Esophagus mucosa (tissue), 1 donor: ENCODE data around the gene PRAMEF15. TPM values are rescaled to one million over a fixed set of nuclear protein-coding genes. Genes with fewer than 3 reads are reported as not detected.
"Not testable (repeated sequence)": the region's sequence is repeated elsewhere in the genome, so short reads cannot be mapped to it uniquely, and the experiment has no call there.

ENCODE experiments used
- ATAC-seq: fragments of 200-7000 bp; cut with Tn5 transposase; one replicate; pipeline ENCODE4 v1.9.1; 2020
- total RNA-seq: library from RNA; stranded (reverse); gene quantifications from one replicate; pipeline ENCODE4 v1.2.4, GENCODE V29; 2023
- donor health status: DM: yes; HTN: yes; CAD: no.

The PRAMEF15 gene
- not detected for total RNA-seq

DNA sequence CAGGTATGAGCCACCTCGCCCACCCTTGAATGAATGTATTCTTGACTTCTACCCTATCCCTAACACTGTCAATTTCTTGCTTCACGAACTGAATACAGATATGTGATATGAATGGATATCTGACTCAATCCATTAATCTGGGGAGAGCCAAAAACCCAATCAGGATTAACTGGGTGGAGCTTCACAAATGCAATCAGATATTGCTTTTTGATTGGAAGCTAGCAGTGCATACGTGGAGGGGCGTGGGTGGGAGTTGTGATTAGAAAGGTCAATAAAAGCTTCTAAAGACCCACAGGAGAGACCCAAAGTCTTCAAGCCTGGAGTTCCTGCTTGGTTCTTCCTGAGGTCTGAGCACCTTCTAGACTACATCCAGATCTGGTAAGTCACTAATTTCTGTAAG, at the start of gene PRAMEF15:
TSS of gene PRAMEF15 (plus strand) at position 301 of the 400 bp plus-strand sequence. CDS start 2,827 bp downstream, outside the sequence.
- ATAC-seq: not testable (repeated sequence)

DNA sequence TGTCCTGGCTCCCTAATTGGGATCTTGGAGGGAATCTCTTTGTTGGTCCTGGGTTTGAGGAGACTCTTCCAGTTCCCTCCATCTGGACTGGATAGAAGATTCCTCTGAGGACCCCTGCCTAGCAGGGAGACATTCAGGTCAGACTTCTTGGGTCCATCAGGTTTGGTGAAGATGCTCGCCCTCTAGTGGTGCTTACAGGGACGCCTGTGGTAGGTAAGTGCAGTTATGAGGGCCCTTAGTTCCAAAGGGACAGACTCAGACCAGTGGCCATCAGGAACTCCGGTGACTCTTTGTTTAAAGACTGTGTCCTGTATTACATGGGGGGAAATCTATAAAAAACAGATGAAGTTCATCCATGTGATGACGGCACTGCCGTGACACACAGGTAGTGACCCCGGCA, 38.4 kb upstream of the PRAMEF15 start:
- ATAC-seq: not testable (repeated sequence)

DNA sequence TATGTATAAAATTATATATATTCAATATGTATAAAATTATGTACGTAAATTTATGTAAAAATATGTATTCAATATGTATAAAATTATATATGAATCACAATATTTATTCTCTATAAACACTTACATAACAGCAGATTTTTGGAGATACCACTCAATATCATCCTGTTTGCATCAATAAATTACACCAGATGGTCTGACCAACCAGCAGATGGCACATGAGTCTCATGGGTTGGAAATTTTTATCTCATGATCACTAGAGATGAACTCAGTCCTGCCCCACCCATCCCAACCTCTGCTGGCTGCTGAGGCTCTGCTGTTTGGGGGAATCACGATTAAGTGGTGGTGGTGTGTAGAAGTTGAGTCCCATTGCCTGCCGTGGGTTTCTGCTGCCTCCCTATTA, 35.8 kb upstream of the PRAMEF15 start:
- peak; percentile 42 for ATAC-seq

DNA sequence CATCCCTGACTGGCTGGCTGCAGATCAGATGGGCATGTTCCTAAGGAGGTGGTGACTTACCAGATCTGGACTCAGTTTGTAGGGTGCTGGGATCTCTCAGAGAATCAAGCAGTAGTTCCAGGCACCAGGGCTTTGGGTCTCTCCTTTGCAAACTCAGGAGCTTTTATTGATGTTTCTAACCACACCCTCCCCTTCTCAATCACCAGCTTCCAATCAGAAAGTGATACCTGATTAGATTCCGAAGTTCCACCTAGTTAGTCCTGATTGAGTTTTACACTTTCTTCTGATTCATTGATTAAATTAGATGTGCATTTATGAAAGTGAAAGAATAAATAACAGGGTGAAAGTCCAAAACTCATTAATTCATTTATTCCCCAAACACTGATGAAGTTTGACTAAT, 30.3 kb upstream of the PRAMEF15 start, which contains the start of gene PRAMEF8:
TSS of gene PRAMEF8 (minus strand) at position 101 of the 400 bp plus-strand sequence. CDS start 1,046 bp downstream, outside the sequence.
- ATAC-seq: not testable (repeated sequence)

DNA sequence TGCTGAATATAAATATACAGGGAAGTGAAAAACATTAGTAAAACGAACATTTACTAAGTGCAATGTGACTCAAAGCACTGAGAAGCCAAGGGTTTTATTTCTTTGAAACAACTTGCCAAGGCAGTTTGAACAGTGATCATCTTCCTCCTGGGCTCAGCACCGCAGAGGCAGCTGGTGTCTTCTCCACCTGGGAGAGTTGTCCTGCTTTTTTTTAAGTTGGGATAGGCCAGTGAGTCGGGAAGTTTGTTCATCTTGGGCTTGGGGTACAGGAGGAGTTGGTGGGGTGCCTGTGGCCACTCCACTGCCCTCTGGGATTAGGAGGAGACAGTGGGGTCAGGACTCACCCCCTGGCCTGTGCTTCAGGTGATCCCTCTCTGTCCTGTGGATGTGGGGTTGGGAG, 26.4 kb upstream of the PRAMEF15 start:
- ATAC-seq: not testable (repeated sequence)

GRCh38 chr1:13297216-13297931, 18.0 kb upstream of the PRAMEF15 start:
- ATAC-seq: peak; percentile 93

DNA sequence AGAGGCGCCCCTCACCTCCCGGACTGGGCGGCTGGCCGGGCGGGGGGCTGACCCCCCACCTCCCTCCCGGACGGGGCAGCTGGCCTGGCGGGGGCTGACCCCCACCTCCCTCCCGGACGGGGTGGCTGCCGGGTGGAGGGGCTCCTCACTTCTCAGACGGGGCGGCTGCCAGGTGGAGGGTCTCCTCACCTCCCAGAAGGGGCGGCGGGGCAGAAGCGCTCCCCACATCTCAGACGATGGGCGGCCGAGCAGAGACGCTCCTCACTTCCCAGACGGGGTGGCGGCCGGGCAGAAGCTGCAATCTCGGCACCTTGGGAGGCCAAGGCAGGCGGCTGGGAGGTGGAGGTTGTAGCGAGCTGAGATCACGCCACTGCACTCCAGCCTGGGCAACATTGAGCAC, 16.7 kb upstream of the PRAMEF15 start:
- not testable (repeated sequence) for ATAC-seq

DNA sequence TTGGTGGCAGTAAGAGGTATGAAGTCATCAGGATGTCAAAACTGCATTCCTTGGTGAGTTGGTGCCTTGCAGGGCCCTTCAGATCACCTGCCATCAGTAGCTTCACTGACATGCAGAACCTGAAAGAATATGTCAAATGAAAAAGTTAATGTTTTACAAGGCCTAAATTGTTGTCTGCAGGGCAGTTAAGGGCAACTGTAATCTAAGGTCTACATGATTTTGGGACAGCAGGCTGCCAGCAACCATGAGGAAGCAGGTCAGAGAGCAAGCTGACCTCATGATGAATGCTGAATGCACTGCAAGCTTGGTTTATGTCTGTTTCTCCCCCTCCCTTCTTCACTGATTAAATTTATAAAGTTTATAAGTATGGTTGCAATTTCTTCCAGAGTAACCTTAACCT, 13.2 kb upstream of the PRAMEF15 start:
- ATAC-seq: not testable (repeated sequence)

DNA sequence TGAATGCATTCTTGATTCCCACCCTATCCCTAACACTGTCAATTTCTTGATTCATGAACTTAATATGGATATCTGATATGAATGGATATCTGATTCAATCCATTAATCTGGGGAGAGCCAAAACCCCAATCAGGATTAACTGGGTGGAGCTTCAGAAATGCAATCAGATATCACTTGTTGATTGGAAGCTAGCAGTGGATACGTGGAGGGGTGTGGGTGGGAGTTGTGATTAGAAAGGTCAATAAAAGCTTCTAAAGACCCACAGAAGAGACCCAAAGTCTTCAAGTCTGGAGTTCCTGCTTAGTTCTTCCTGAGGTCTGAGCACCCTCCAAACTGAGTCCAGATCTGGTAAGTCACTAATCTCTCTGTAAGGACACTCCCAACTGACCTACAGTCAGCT, 12.1 kb upstream of the PRAMEF15 start, which contains the start of gene PRAMEF33:
TSS of gene PRAMEF33 (plus strand) at position 301 of the 400 bp plus-strand sequence. CDS start 2,416 bp downstream, outside the sequence.
- ATAC-seq: not testable (repeated sequence)

DNA sequence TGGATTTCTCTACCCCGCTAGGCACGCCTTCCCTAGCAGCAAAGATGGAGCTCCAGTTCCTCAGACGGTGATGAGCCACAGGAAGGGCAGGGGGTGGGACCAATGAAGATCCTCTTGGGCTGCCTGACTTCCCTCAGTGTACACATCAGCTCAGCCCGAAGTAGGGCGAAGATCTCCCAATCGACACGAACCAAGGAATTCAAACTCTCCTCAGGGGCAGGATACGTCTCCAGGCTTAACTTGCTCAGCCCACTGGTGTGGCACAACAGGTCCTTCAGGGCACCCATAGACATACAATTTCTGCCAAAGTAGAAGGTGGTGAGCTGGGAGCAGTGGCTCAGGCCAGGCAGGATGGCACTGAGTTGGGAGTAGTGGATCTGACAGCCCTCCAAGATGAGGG, 27.1 kb downstream of the PRAMEF15 start:
- not testable (repeated sequence) for ATAC-seq

- ATAC-seq: not testable (repeated sequence)
These were observed 31.7 kb downstream of the PRAMEF15 start, which contains the start of gene PRAMEF14 for GRCh38 chr1:13347034-13347433. PRAMEF14 (minus strand) TSS chr1:13347134; CDS start chr1:13345314, 1,820 bp downstream.

- ATAC-seq: not testable (repeated sequence)
These were observed 38.1 kb downstream of the PRAMEF15 start for GRCh38 chr1:13353476-13353875.

DNA sequence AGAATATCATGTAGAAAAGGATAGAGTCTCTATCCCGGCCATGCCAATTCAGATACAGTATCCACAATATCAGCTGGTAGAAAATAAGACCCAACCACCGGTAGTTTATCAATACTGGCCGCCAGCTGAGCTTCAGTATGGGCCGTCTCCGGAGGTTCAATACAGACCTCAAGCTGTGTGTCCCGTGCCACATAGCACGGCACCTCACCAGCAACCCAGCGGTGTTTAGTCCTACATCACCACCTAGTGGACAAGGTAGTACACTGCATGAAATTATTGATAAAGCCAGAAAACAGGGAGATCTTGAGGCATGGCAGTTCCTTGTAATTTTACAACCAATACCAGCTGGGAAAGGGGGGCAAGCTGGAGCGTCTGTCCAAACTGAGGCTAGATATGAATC, 39.1 kb downstream of the PRAMEF15 start:
- not testable (repeated sequence) for ATAC-seq

DNA sequence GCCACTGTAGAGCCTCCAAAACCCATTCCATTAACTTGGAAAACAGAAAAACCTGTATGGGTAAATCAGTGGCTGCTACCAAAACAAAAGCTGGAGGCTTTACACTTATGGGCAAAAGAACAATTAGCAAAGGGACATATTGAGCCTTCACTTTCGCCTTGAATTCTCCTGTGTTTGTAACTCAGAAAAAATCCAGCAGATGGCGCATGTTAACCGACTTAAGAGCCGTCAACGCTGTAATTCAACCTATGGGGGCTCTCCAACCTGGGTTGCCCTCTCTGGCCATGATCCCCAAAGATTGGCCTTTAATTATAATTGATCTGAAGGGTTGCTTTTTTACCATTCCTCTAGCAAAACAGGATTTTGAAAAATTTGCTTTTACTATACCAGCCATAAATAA, 41.4 kb downstream of the PRAMEF15 start:
- ATAC-seq: not testable (repeated sequence)

DNA sequence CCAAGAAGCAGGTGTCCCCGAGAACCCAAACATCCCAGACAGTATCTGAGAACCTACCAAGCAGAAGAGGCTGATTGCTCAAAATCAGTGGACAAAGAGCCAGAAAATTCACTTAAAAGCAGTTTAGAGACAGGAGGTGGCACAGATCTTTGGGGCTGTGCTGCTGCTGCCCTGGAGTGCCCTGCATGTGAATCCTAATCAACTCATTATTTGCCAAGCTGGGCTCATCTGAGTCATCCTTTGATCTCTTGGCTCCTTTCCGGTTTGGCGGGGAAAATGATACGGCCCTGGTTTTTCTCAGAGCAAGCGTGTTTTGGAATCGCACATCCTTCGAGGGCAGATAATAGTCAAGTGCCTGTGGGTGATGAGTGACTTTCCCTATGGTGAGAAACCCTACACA, 47.0 kb downstream of the PRAMEF15 start:
- not testable (repeated sequence) for ATAC-seq

- not testable (repeated sequence) for ATAC-seq
These were observed 49.5 kb downstream of the PRAMEF15 start for GRCh38 chr1:13364928-13365327.

GRCh38 chr1:13366536-13366935, 51.2 kb downstream of the PRAMEF15 start:
- not testable (repeated sequence) for ATAC-seq

DNA sequence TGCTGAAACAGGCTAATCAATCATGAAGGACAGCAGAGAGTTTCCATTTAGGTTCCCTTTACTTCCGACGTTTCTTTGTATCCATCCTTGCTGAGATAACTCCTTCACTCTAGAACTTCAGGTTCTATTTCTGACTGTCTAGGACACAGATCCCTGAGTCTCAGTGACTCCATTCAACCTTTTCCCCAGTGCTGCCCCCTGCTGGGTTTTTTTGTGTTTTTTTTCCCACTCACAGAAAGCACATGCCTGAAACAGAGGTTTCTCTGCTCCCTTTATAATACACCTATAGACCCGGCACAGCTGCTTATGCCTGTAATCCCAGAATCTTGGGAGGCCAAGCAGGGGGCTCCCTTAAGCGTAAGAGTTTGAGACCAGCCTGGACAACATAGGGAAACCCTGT, 53.2 kb downstream of the PRAMEF15 start:
- ATAC-seq: not testable (repeated sequence)

Other genes with a start within 250 kb of the PRAMEF15 start
- gene PRAMEF25, start 244.8 kb upstream of the PRAMEF15 start, total RNA-seq: not detected
- not detected for gene HNRNPCL2, start 198.7 kb upstream of the PRAMEF15 start, total RNA-seq
- not detected for gene PRAMEF26, start 159.6 kb upstream of the PRAMEF15 start, total RNA-seq
- gene HNRNPCL4, start 149.9 kb upstream of the PRAMEF15 start, total RNA-seq: not detected
- gene PRAMEF9, start 143.7 kb upstream of the PRAMEF15 start, total RNA-seq: not detected
- gene PRAMEF13, start 114.2 kb upstream of the PRAMEF15 start, total RNA-seq: not detected
- gene PRAMEF18, start 89.4 kb upstream of the PRAMEF15 start, total RNA-seq: not detected
- not detected for gene PRAMEF5, start 61.4 kb upstream of the PRAMEF15 start, total RNA-seq
- not detected for gene PRAMEF8, start 30.4 kb upstream of the PRAMEF15 start, total RNA-seq
- not detected for gene PRAMEF33, start 12.0 kb upstream of the PRAMEF15 start, total RNA-seq
- not detected for gene PRAMEF14, start 31.6 kb downstream of the PRAMEF15 start, total RNA-seq
- gene PRAMEF19, start 56.4 kb downstream of the PRAMEF15 start, total RNA-seq: not detected
- gene PRAMEF17, start 74.1 kb downstream of the PRAMEF15 start, total RNA-seq: not detected
- gene PRAMEF20, start 94.9 kb downstream of the PRAMEF15 start, total RNA-seq: not detected
- gene LRRC38, start 198.4 kb downstream of the PRAMEF15 start, total RNA-seq: not detected